ENCODE data around the gene INCENP. TPM values are rescaled to one million over a fixed set of nuclear protein-coding genes. Genes with fewer than 3 reads are reported as not detected.
A peak's percentile ranks its signal among the peaks of the same experiment; 100 is the strongest.

The INCENP gene
- total RNA-seq, 1 donor from 2014 or later, result 9.9 TPM

DNA sequence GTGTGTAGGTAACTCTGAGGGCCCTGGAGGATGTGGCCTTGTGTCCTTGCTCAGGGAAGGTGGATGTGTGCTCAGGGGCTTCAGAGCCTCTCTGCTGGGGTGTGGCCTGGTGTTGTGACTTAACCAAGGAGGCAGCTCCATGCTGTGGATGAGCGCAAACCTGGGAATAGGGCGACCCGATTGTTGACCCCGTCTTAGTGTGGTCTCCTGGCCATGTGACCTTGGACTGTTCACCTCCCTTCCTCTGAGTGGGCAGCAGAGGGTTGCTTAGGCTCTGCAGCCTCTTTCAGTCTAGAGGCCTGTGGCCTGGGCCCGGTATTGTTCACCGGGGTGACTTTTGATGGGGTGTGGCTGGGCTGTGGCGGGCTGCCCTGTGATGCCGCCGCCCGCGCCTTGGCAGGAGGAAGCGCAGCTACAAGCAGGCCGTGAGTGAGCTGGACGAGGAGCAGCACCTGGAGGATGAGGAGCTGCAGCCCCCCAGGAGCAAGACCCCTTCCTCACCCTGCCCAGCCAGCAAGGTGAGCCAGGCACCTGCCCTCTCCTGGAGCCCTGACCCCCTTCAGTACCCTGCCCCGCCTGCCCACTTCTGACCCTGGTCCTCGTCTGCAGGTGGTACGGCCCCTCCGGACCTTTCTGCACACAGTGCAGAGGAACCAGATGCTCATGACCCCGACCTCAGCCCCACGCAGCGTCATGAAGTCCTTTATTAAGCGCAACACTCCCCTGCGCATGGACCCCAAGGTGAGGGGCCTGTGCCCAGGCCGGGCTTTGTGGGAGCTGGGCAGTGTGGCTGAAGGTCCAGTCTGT lies 16.7 kb downstream of the INCENP start:
- no peak for DNase-seq (ENCODE audit: low read depth in 2 of 2)

DNA sequence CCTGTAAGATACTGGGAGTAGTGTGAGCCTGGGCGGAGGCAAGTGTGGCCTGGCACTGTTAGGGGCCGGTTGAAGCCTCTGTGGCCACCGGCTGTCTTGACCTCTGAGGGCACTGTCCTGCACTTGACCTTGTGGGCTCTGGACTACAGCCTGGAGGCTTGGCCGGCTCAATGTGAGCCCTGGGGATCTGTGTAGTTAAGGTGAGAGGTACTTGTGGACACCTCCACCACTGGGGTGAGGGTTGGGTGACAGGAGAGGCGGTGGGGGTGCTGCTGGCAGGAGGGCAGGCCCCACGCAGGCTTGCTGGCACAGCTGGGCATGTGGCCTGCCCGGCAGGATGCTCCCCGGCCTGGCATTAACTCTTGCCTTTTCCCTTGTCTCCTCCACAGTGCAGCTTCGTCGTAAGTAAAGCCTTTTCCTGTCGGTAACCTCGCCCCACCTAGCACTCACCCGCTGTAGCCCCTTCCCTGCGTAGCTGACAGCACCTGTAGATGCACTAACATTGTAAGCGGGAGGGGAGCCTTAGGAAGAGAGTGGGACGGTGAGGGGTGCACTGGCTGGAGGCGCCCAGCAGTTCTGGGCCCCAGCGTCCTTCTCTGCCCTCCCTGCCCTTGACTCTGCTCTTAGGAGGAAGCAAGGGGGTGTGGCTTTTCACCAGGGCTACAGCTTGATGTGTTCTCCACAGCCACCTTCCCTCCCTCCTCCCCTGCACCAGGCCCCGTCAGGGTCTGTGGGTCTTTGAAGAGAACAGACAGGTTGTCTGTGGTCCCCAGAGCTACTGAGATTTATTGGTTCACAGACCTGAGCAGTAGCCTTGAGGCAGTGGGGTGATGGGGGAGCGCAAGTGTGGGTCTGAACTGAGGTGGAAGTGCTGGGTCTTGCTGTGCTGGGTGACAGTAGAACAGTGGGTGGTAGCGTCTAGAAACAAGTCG lies 17.6 kb downstream of the INCENP start:
- no peak for DNase-seq (ENCODE audit: low read depth in 2 of 2)

DNA sequence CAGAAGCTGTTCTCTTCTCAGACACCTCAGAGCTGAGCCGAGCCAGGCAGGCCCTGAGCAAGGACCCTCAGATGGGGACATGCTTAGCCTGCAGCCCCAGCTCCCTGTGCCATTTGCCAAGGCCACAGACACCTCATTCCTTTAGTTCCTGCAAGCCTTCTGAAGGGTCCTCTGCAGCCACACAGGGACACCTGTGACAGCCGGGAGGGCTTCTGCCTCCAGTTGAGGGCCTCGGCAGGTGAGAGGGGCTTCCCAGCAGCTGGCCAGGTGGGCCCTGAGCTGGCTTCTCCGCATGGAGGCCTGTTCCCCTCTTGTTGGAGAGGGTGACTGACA lies 18.2 kb downstream of the INCENP start:
- no peak for DNase-seq (ENCODE audit: low read depth in 2 of 2)

DNA sequence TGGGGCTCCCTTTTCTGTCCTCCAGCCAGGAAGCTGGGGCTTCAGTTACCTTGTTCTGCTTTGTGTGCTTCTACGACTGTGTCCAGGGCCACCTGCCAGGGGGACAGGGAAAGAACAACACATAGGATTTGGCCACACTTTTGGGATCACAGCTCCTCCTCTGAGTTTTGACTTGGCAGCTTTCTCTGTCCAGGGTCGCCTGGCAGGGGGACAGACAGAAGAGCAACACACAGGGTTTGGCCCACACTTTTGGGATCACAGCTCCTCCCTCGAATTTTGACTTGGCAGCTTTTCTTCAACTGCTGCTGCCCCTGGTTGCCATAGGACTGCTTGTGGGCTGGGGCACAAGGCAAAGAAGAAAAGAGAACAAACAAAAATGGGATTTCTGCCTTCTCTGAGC lies 19.1 kb downstream of the INCENP start:
- DNase-seq (ENCODE audit: low read depth in 2 of 2), result peak in 1 of 2 donors; percentile 37

DNA sequence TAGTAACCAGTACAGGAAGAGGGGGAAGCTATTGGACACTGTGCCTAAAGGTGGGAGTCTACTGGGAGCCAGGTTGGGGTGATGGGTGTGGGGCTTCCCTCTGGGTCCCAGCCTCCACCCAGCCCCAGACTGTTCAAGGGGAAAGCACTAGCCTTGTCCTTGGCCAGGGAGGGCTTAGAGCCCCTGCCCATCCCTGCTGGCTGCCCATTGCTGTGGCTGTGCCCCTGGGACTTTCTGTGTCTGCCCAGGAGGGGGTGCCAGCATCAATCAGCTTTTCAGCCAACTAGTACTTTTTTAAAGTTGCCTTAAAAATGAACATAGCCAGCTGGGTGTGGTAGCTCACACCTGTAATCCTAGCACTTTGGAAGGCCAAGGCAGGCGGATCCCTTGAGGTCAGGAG lies 19.9 kb downstream of the INCENP start:
- peak in 1 of 2 donors; percentile 15 for DNase-seq (ENCODE audit: low read depth in 2 of 2)

DNA sequence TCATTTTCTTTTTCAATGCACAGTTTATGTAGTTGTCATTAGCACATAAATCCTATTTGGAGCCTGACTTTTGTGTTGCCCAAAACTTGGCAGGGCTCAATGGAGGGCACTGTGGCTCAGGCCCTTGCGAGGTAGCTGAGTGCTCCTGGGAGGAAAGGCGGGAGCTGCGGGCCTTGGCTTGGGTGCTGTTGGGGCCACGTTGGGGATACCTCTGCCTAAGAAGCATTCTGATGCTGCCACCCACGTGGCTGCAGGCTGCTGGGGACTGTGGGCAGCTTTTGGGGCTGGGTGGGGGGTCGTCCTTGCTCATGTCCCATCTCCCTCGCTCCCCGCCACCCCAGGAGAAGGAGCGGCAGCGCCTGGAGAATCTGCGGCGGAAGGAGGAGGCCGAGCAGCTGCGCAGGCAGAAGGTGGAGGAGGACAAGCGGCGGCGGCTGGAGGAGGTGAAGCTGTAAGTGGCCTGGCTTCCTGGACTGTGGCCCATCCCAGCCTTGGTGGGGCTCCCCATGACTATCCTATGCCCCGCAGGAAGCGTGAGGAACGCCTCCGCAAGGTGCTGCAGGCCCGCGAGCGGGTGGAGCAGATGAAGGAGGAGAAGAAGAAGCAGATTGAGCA lies 20.9 kb downstream of the INCENP start:
- no peak for DNase-seq (ENCODE audit: low read depth in 2 of 2)

DNA sequence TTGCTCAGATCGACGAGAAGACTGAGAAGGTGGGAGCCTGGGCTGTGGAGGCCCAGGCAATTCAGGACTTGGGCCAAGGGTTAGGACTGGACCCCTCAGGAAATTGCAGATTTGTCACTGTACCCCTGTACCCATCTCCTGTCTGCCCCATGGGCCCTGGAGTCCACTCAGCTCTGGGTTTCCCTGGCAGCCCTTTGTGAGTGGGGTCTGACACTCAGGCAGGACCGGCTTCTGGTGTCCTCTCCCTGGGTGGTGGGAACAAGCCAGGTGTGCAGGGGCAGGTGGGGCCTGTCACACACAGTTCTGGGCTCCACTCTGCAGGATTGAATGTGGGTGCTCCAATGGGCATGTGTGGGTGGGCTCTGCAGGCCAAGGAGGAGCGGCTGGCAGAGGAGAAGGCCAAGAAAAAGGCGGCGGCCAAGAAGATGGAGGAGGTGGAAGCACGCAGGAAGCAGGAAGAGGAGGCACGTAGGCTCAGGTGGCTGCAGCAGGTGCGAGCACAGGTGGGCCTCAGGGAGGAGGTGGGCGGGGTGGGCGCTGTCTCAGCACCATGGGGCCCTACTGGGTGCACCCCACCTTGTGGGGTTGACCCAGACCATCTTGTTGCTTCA lies 21.6 kb downstream of the INCENP start:
- no peak for DNase-seq (ENCODE audit: low read depth in 2 of 2)

DNA sequence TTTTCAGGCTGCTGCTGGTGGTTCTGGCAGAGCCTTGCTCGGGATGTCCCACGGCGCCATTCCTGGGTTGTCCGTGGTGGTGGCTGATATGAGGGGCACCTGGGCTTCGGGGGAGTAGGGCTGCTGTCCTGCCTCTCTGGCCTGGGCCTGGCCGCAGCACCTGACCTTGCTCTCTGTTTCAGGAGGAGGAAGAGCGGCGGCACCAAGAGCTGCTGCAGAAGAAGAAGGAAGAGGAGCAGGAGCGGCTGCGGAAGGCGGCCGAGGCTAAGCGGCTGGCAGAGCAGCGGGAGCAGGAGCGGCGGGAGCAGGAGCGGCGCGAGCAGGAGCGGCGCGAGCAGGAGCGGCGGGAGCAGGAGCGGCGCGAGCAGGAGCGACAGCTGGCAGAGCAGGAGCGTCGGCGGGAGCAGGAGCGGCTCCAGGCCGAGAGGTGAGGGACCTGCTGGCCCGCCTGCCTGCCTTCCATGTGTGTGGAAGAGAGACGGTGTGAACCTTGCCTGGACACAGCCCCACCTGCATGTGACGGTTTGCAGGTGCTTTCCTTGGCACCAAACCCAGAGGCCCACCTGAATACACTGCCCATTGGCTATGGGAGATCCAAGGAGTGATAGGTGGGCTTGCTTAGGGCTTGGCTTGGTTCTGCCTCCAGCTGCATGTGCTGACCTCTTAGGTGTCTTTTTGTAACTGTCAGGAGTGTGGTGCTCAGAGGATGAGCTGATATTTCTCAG lies 22.8 kb downstream of the INCENP start:
- DNase-seq (ENCODE audit: low read depth in 2 of 2), result no peak

DNA sequence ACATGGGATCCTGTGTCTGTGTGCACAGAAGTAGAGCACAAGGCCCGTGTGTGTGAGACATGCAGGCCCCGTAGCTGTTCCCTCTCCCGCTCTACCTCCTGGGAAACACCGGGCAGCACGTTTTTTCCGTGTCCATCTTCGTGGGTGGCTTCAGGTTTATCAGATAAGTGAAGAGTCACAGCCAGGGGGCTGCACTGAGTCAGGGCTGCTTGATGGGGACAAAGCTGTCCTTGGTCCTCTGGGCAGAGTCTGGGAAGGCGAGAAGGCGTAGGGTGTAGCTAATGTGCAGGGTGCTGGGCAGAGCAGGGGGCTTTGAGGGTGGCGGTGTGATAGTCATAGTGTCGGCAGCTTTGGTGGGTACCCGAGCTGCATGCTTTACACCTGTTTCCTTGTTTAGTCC lies 23.7 kb downstream of the INCENP start:
- no peak for DNase-seq (ENCODE audit: low read depth in 2 of 2)

DNA sequence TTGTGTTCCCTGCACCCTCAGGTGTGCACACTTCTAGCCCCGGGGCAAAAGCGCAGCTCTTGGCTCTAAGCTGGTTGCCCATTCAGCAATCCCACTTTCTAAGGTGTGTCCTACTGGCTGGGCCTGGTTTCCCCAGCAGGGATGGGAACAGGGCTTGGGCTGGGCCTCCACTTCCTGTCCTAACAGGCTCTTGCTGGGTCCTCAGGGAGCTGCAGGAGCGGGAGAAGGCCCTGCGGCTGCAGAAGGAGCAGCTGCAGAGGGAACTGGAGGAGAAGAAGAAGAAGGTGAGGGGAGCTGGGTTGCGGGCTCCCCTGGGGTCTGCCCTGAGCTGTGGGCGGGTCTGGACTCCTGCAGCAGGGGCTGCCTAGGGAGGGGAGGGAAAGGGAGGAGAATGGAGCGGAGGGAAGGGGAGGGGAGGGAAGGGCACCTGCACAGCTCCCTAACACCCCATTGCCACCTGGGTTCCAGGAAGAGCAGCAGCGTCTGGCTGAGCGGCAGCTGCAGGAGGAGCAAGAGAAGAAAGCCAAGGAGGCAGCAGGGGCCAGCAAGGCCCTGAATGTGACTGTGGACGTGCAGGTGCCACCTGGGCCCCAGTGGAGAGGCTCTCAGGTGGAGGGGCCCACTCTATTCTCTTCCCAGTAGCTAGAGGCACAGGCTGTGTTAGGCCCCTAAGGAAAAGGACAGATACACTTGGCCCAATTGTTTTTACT lies 24.6 kb downstream of the INCENP start:
- no peak for DNase-seq (ENCODE audit: low read depth in 2 of 2)

DNA sequence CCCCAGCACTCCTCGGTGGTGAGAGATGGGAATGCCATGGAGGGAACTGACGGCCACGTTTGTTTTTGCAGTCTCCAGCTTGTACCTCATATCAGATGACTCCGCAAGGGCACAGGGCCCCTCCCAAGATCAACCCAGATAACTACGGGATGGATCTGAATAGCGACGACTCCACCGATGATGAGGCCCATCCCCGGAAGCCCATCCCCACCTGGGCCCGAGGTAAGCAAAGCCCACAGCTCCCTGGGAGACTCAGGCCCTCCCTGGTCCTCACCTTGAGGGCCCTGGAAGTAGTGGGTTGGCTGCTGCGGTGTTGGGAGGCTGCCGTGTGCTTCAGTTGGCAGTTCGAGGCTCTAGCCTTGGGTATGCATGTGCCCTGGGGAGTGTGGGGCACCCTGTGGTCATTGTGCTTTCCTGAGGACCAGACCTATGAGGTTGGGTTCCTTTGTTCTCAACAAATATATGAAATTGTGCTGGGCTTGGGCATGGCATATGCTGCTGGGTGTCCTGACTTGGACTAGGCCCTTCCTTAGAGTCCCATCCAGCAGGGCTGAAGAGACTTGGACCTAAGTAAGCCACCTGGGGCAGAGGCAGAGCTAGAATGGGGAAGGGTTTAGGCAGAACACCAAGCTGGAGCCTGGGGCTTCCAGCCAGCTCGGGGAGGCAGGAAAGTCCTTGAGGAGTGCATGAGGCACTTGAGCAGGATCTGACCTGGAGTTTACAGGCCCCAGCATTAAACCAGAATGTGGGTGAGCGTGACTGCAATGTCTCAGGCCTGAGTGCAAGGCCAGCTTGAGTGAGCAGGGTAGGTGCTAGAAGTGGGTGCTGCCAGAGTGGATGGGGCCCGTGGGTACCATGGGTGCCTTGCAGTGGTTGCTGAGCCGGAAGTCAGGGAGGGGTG lies 26.4 kb downstream of the INCENP start:
- no peak for DNase-seq (ENCODE audit: low read depth in 2 of 2)

DNA sequence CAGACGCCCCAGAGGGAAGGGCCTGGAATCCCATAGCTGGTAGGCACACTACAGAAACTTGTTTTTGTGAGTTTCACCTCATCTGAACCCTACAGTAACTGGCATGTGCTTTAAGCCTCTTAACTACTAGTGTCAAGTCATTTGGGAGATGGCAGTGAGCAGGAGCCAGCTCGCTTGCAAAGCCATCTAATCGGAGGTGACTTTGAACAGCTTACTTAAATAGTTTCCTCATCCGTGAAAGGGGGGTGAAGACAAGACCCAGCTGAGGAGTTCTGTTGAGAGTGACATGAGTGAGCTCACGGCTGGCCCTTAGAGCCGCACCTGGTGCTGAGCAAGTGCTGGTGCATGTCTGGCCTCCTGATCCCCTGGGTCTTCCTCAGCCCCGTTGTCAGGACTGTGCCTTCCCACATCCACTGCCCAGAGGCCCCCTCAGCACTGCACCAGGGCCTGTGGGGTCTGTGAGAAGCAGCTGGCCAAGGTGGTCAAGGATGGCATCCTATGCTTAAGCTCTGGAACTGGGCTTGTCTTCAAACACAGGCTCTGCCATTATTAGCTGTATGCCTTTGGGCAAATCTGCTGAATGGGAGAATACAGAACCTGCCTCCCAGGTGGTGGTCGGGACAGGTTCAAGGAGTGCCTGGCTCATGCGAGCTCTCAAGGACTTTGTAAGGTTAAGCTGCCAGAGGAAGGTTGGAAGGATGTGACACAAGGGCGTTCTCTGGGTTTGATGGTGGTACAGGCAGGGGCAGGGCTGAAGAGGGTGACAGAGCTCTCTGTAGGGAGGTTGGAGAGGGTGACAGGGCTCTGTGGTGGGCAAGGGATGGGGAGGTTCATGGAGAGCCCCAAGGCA lies 27.3 kb downstream of the INCENP start:
- DNase-seq (ENCODE audit: low read depth in 2 of 2), result no peak

DNA sequence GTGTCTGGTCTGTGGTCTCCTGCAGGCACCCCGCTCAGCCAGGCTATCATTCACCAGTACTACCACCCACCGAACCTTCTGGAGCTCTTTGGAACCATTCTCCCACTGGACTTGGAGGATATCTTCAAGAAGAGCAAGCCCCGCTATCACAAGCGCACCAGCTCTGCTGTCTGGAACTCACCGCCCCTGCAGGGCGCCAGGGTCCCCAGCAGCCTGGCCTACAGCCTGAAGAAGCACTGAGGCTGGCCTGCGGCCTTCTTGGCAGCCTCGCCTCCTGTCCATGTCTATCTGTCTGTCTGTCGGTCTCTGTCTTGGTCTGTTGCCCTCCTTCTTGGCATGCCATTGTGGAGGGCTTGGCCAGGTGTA lies 27.9 kb downstream of the INCENP start:
- no peak for DNase-seq (ENCODE audit: low read depth in 2 of 2)

DNA sequence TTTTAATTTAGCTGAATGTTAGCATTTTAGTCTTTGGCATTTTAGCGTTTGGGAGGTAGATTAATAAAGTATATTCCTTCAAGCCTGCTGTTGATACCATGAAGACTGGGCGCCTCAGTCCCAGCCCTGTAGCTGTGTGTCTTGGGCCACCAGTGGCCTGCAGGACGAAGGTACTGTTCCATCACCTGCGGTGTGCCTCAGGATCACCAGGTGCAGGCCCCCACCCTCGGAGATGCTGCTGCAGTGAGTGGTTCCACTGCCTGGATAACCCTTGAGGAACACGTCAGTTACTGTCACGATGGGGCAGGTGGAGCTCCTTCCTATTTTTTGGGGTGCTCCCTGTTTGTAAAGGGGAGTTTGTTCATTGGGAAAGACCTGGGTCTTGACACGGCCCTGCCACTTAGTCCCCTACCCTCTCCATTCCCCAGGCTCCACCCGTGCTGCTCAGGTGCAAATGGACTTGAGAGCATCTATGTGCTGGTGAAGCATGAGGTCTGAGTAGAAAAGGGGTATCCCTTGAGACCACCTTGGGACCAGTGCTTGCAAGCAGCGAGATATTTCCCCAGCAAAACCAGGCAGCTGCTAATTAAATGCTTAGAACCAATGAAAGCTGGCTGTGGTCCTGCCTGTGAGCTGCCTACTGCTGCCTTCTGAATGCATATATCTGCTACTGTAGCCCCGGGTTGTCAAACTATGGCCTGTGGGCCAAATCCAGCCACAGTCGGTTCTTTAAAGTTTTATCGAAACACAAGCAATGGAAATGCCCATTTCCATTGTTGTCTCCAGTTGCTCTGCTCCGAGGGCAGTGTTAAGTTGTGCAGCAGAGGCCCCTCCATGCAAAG lies 28.7 kb downstream of the INCENP start:
- DNase-seq (ENCODE audit: low read depth in 2 of 2), result peak in 1 of 2 donors; percentile 60

DNA sequence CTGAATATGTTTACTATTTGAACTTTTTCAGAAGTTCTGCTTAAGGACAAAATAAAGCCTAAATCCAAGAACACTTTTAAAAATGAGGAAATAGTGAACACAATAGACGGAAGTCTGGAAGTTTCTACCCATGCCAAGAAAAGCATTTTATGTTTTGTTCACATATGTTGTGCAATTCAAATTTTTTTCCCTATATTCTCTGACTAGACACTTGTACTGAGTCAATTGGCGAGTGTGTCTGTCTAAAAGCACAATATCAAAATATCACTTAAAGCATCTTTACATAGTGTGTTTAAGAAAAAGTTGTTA lies 29.2 kb downstream of the INCENP start:
- DNase-seq (ENCODE audit: low read depth in 2 of 2), result peak; percentile 65 to 77

DNA sequence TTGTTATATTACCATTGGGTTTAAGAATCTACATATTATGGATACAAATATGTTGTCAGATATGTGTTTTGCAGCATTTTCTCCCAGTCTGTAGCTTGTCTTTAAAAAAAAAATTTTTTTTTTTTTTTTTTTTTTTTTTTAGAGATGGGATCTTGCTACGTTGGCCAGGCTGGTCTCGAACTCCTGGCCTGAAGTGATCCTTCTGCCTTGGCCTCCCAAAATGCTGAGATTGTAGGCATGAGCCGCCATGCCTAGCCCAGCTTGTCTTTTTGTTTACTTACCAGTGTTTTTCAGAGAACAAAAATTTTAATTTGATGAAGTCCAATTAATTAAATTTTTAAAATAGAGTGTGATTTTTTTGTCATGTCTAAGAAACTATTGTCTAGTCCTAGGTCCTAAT lies 29.8 kb downstream of the INCENP start:
- DNase-seq (ENCODE audit: low read depth in 2 of 2), result no peak

DNA sequence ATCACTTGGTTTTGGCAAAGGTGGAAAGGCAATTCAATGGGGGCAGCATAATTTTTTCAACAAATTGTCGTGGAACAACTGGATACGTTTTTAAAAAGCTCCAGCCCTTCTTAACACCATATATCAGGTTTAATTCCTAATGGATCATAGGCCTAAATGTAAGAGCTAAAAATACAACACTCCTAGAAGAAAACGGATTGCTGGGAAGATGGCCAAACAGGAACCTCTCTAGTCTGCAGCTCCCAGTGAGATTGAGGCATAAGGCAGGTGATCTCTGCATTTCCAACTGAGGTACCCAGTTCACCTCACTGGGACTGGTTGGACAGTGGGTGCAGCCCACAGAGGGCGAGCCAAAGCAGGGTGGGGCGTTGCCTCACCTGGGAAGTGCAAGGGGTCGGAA lies 33.8 kb downstream of the INCENP start:
- no peak for DNase-seq (ENCODE audit: low read depth in 2 of 2)

DNA sequence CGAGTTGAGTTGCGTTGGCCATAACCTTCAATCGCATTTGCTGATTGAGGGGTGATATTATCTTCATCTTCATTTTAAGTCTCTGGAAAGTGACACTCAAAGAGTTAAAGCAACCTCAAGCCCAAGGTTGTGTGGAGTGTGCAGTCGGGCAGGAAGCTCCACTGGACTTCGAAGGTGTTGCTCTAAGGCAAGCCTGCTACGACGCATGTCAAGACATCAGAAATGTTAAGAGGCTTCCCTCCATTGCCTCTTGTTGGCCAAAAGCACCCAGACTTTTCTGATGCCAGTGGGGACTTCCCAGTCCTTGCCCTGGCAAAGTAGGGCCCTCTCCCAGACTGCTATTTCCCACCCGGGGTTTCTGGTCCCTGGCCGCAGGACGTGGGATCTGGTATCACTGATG lies 42.6 kb downstream of the INCENP start:
- no peak for DNase-seq (ENCODE audit: low read depth in 2 of 2)
